ENCODE measurements around the gene PPFIA3.
"Not testable (repeated sequence)": the region's sequence is repeated elsewhere in the genome, so short reads cannot be mapped to it uniquely, and the experiment has no call there.

DNA sequence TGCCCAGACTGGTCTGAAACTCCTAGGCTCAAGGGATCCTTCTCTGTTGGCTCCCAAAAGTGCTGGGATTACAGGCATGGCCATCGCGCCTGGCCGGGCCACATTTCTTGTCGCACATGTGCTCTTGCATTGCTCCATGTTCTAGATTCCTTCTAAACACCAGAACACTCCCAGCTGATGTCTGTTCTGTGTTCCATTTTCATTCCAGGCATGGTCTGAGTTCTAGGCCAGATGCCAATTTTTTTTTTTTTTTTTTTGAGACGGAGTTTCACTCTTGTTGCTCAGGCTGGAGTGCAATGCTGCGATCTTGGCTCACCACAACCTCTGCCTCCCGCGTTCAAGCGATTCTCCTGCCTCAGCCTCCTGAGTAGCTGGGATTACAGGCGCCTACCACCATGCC is 2.5 kb downstream of the PPFIA3 start:
- TF ChIP-seq POLR2A (IDR thresholded peaks at IDR 0.05); CTCF (IDR thresholded peaks at IDR 0.05 in 4 of 5, conservative IDR thresholded peaks at IDR 0.05 in 1 of 5): not testable (repeated sequence)

Data from gastrocnemius medialis (tissue), 4 donors.